ENCODE measurements around the gene PRRT2.
"Not testable (repeated sequence)": the region's sequence is repeated elsewhere in the genome, so short reads cannot be mapped to it uniquely, and the experiment has no call there.

PRRT2 gene

GRCh38 chr16:29789775-29790182, 22.2 kb upstream of the PRRT2 start:
- TF ChIP-seq EZH2 (IDR thresholded peaks at IDR 0.05), result no peak
- TF ChIP-seq POLR2AphosphoS5 (IDR thresholded peaks at IDR 0.05; ENCODE audit: borderline replicate concordance, low read depth, low read length), result no peak
- no peak for TF ChIP-seq FOXP2 (optimal IDR thresholded peaks at IDR 0.05; ENCODE audit: control extremely low read depth, extremely low read length, insufficient read depth)
- H3K36me3 ChIP-seq (ENCODE audit: insufficient read depth, low read length), result peaks cover 12% of the 10 kb centered on the region; the same call in 1 of the 2 replicates
- H3K9me3 ChIP-seq (ENCODE audit: low read depth, low read length), result no peaks in the 10 kb centered on the region
- DNase-seq (ENCODE audit: low read depth, low spot score), result no peak
- peak overlapping the region; percentile 89 for H3K9ac ChIP-seq (ENCODE audit: insufficient read length)
- H3K4me3 ChIP-seq, result peak overlapping the region; percentile 84
- peak overlapping the region; percentile 87 for H3K27ac ChIP-seq

GRCh38 chr16:29790183-29790948, 21.6 kb upstream of the PRRT2 start, which contains the start of gene KIF22:
Gene KIF22 (plus strand): TSS chr16:29790751. CDS start chr16:29790760, 9 bp downstream.
- peak; percentile 58 for TF ChIP-seq FOXP2 (optimal IDR thresholded peaks at IDR 0.05; ENCODE audit: control extremely low read depth, extremely low read length, insufficient read depth)
- TF ChIP-seq EZH2 (IDR thresholded peaks at IDR 0.05), result no peak
- TF ChIP-seq POLR2AphosphoS5 (IDR thresholded peaks at IDR 0.05; ENCODE audit: borderline replicate concordance, low read depth, low read length), result peak; percentile 96
- Histone ChIP-seq H3K4me3 (peak within 1 kb of the TSS; percentile 86), H3K9ac (ENCODE audit: insufficient read length) (peak within 1 kb of the TSS; percentile 92)

GRCh38 chr16:29790949-29791844, 20.8 kb upstream of the PRRT2 start:
- TF ChIP-seq FOXP2 (optimal IDR thresholded peaks at IDR 0.05; ENCODE audit: control extremely low read depth, extremely low read length, insufficient read depth), result no peak
- TF ChIP-seq EZH2 (IDR thresholded peaks at IDR 0.05), result no peak
- TF ChIP-seq POLR2AphosphoS5 (IDR thresholded peaks at IDR 0.05; ENCODE audit: borderline replicate concordance, low read depth, low read length), result no peak
- no peaks in the 10 kb centered on the region for H3K9me3 ChIP-seq (ENCODE audit: low read depth, low read length)
- H3K9ac ChIP-seq (ENCODE audit: insufficient read length), result peak overlapping the region; percentile 92
- DNase-seq (ENCODE audit: low read depth, low spot score), result no peak
- H3K4me3 ChIP-seq, result peak overlapping the region; percentile 86
- H3K27ac ChIP-seq, result peak overlapping the region; percentile 16; the same call in 1 of the 2 replicates
- H3K36me3 ChIP-seq (ENCODE audit: insufficient read depth, low read length), result peaks cover 13% of the 10 kb centered on the region; the same call in 1 of the 2 replicates

More at GRCh38 chr16:29790183-29790948, 21.6 kb upstream of the PRRT2 start, which contains the start of gene KIF22:
- H3K9me3 ChIP-seq (ENCODE audit: low read depth, low read length), result no peaks in the 10 kb centered on the region
- peaks cover 12% of the 10 kb centered on the region; the same call in 1 of the 2 replicates for H3K36me3 ChIP-seq (ENCODE audit: insufficient read depth, low read length)
- peak within 1 kb of the TSS; percentile 87 for H3K27ac ChIP-seq
- peak; percentile 95 for DNase-seq (ENCODE audit: low read depth, low spot score)

GRCh38 chr16:29791845-29792807, 19.9 kb upstream of the PRRT2 start:
- Histone ChIP-seq H3K4me3 (peak overlapping the region; percentile 86), H3K9ac (ENCODE audit: insufficient read length) (peak overlapping the region; percentile 92), H3K27ac (no peak overlapping the region), H3K9me3 (ENCODE audit: low read depth, low read length) (no peaks in the 10 kb centered on the region), H3K36me3 (ENCODE audit: insufficient read depth, low read length) (peaks cover 22% of the 10 kb centered on the region)
- no peak for TF ChIP-seq EZH2 (IDR thresholded peaks at IDR 0.05)
- no peak for TF ChIP-seq FOXP2 (optimal IDR thresholded peaks at IDR 0.05; ENCODE audit: control extremely low read depth, extremely low read length, insufficient read depth)
- TF ChIP-seq POLR2AphosphoS5 (IDR thresholded peaks at IDR 0.05; ENCODE audit: borderline replicate concordance, low read depth, low read length), result no peak
- no peak for DNase-seq (ENCODE audit: low read depth, low spot score)

- H3K4me3 ChIP-seq; H3K9me3 ChIP-seq (ENCODE audit: low read depth, low read length); H3K27ac ChIP-seq; H3K9ac ChIP-seq (ENCODE audit: insufficient read length); DNase-seq (ENCODE audit: low read depth, low spot score): not testable (repeated sequence)
- peaks cover 33% of the 10 kb centered on the region for H3K36me3 ChIP-seq (ENCODE audit: insufficient read depth, low read length)
Measured at GRCh38 chr16:29793153-29793552, 18.8 kb upstream of the PRRT2 start.

- Histone ChIP-seq H3K36me3 (ENCODE audit: insufficient read depth, low read length) (peaks cover 44% of the 10 kb centered on the region), H3K27ac (no peak overlapping the region), H3K9ac (ENCODE audit: insufficient read length) (no peak overlapping the region), H3K4me3 (no peak overlapping the region), H3K9me3 (ENCODE audit: low read depth, low read length) (no peaks in the 10 kb centered on the region)
- no peak for DNase-seq (ENCODE audit: low read depth, low spot score)
- TF ChIP-seq EZH2 (IDR thresholded peaks at IDR 0.05), result no peak
- no peak for TF ChIP-seq FOXP2 (optimal IDR thresholded peaks at IDR 0.05; ENCODE audit: control extremely low read depth, extremely low read length, insufficient read depth)
- no peak for TF ChIP-seq POLR2AphosphoS5 (IDR thresholded peaks at IDR 0.05; ENCODE audit: borderline replicate concordance, low read depth, low read length)
Measured at GRCh38 chr16:29794231-29794710, 17.7 kb upstream of the PRRT2 start.

- Histone ChIP-seq H3K9ac (ENCODE audit: insufficient read length) (no peak overlapping the region), H3K9me3 (ENCODE audit: low read depth, low read length) (no peaks in the 10 kb centered on the region), H3K36me3 (ENCODE audit: insufficient read depth, low read length) (peaks cover 61% of the 10 kb centered on the region), H3K4me3 (no peak overlapping the region), H3K27ac (peak overlapping the region; percentile 97)
- no peak for DNase-seq (ENCODE audit: low read depth, low spot score)
- TF ChIP-seq POLR2AphosphoS5 (IDR thresholded peaks at IDR 0.05; ENCODE audit: borderline replicate concordance, low read depth, low read length) (no peak), EZH2 (IDR thresholded peaks at IDR 0.05) (no peak), FOXP2 (optimal IDR thresholded peaks at IDR 0.05; ENCODE audit: control extremely low read depth, extremely low read length, insufficient read depth) (no peak)
Measured at GRCh38 chr16:29802416-29802935, 9.5 kb upstream of the PRRT2 start.
